NT2/D1 (cell line): Measurements from ENCODE around the gene MAP7.
"Not testable (repeated sequence)": the region's sequence is repeated elsewhere in the genome, so short reads cannot be mapped to it uniquely, and the experiment has no call there.

Source experiments
- DNase-seq: peaks from one replicate; pipeline ENCODE4 v3.0.0-alpha.2; 2011; ENCODE audit warnings: low read depth, low spot score
- H3K27me3 ChIP-seq: 2 replicates; pipeline ENCODE4 v1.6.0; 2011; ENCODE audit warnings: mild to moderate bottlenecking; ENCODE audit not compliant: insufficient read length, insufficient read depth
- H3K36me3 ChIP-seq: 2 replicates; pipeline ENCODE4 v1.6.1; 2011; ENCODE audit warnings: mild to moderate bottlenecking, low read length, mixed read lengths; ENCODE audit not compliant: insufficient read depth, insufficient read length
- H3K4me1 ChIP-seq: 2 replicates; pipeline ENCODE4 v1.5.1; 2011; ENCODE audit not compliant: insufficient read depth, insufficient read length
- H3K4me3 ChIP-seq: 2 replicates; pipeline ENCODE4 v1.5.1; 2011; ENCODE audit warnings: low read depth; ENCODE audit not compliant: insufficient read length
- H3K9ac ChIP-seq: 2 replicates; pipeline ENCODE4 v1.6.0; 2011; ENCODE audit warnings: low read depth; ENCODE audit not compliant: insufficient read length
- H3K9me3 ChIP-seq: 2 replicates; pipeline ENCODE4 v1.5.1; 2011; ENCODE audit warnings: mild to moderate bottlenecking, low read length; ENCODE audit not compliant: insufficient read depth
- SUZ12 ChIP-seq: IDR thresholded peaks from 2 replicates; pipeline ENCODE4 v1.6.1; 2011; ENCODE audit not compliant: insufficient read length, insufficient read depth; ENCODE audit errors: extremely low read depth
- YY1 ChIP-seq: IDR thresholded peaks from 2 replicates; pipeline ENCODE4 v1.6.1; 2011; ENCODE audit not compliant: insufficient read length, insufficient read depth
- ZNF274 ChIP-seq: IDR thresholded peaks from 2 replicates; pipeline ENCODE4 v1.6.1; 2011; ENCODE audit warnings: mild to moderate bottlenecking, low read depth, low read length

MAP7 gene

GRCh38 chr6:136491754-136492153 lies 58.5 kb downstream of the MAP7 start:
- DNase-seq, result no peak
- Histone ChIP-seq H3K4me1 (no peaks in the 10 kb centered on the region), H3K27me3 (no peaks in the 10 kb centered on the region), H3K4me3 (no peak overlapping the region), H3K36me3 (no peaks in the 10 kb centered on the region), H3K9me3 (no peaks in the 10 kb centered on the region), H3K9ac (no peak overlapping the region)
- TF ChIP-seq SUZ12 (no peak), YY1 (no peak), ZNF274 (no peak)

DNA sequence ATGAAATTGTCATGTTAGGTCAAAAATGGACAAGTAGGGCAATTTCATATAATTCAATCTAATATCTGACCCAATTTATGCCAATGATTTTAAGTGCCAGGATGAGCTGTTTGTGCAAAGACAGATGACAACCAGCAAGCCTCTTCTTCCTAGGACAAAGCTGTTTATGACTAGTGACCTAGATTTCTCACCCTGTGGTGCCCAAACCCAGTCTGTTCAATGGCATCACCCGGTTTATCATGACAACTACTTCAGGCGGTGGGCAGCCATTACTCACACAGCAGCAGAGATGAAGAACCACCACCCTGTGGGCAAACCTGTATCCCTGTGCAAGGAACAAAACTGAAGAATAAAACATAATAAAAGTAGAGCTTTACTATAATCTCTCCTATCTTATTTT lies 59.0 kb downstream of the MAP7 start:
- TF ChIP-seq ZNF274 (no peak), YY1 (no peak), SUZ12 (no peak)
- Histone ChIP-seq H3K9me3 (no peaks in the 10 kb centered on the region), H3K4me1 (no peaks in the 10 kb centered on the region), H3K36me3 (no peaks in the 10 kb centered on the region), H3K9ac (no peak overlapping the region), H3K4me3 (no peak overlapping the region), H3K27me3 (no peaks in the 10 kb centered on the region)
- DNase-seq, result no peak

DNA sequence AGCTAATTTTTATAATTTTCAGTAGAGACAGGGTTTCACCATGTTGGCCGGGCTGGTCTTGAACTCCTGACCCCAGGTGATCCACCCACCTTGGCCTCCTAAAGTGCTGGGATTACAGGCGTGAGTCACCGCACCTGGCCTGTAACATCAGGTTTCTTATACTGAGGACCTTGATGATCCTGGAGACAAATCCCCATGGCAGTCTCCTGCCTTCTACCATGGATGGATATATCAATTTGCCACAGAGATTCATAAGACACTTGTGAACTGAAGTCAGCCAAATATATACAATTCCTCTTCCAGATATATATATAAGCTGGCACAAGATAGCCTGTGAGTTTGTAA lies 60.6 kb downstream of the MAP7 start:
- not testable (repeated sequence) for H3K36me3 ChIP-seq, H3K4me1 ChIP-seq, H3K9ac ChIP-seq, DNase-seq, H3K9me3 ChIP-seq, H3K27me3 ChIP-seq, H3K4me3 ChIP-seq

GRCh38 chr6:136487759-136488425 lies 62.3 kb downstream of the MAP7 start:
- Histone ChIP-seq H3K4me1 (no peaks in the 10 kb centered on the region), H3K36me3 (no peaks in the 10 kb centered on the region), H3K9me3 (no peaks in the 10 kb centered on the region), H3K27me3 (no peaks in the 10 kb centered on the region), H3K9ac (no peak overlapping the region), H3K4me3 (no peak overlapping the region)
- DNase-seq, result no peak
- TF ChIP-seq YY1 (no peak), SUZ12 (no peak), ZNF274 (no peak)

GRCh38 chr6:136486357-136486756 lies 63.9 kb downstream of the MAP7 start:
- H3K4me3 ChIP-seq, result no peak overlapping the region
- no peak for DNase-seq
- TF ChIP-seq SUZ12 (no peak), YY1 (no peak), ZNF274 (no peak)
- H3K27me3 ChIP-seq, result no peaks in the 10 kb centered on the region
- no peaks in the 10 kb centered on the region for H3K4me1 ChIP-seq
- no peaks in the 10 kb centered on the region for H3K9me3 ChIP-seq
- H3K36me3 ChIP-seq, result no peaks in the 10 kb centered on the region
- H3K9ac ChIP-seq, result no peak overlapping the region

GRCh38 chr6:136483906-136484305 lies 66.3 kb downstream of the MAP7 start:
- H3K36me3 ChIP-seq, result no peaks in the 10 kb centered on the region
- no peak for TF ChIP-seq YY1
- no peaks in the 10 kb centered on the region for H3K4me1 ChIP-seq
- H3K4me3 ChIP-seq, result no peak overlapping the region
- no peak for DNase-seq
- no peaks in the 10 kb centered on the region for H3K27me3 ChIP-seq
- H3K9me3 ChIP-seq, result no peaks in the 10 kb centered on the region
- no peak overlapping the region for H3K9ac ChIP-seq

GRCh38 chr6:136483005-136483404 lies 67.2 kb downstream of the MAP7 start:
- not testable (repeated sequence) for H3K9me3 ChIP-seq, H3K36me3 ChIP-seq, H3K4me1 ChIP-seq, DNase-seq, H3K4me3 ChIP-seq, H3K27me3 ChIP-seq, H3K9ac ChIP-seq

- Histone ChIP-seq H3K9me3 (no peaks in the 10 kb centered on the region), H3K9ac (no peak overlapping the region), H3K27me3 (no peaks in the 10 kb centered on the region), H3K4me1 (no peaks in the 10 kb centered on the region), H3K4me3 (no peak overlapping the region), H3K36me3 (no peaks in the 10 kb centered on the region)
- no peak for DNase-seq
- no peak for TF ChIP-seq SUZ12
- TF ChIP-seq YY1, result no peak
- no peak for TF ChIP-seq ZNF274
Measured at GRCh38 chr6:136477548-136477947, 72.7 kb downstream of the MAP7 start.
